PC-3 (cell line): ENCODE results near the gene THEM4.

Source experiments
- EZH2 ChIP-seq: fragments of 300-600 bp; sonication (generic); IDR thresholded peaks from one replicate; pipeline ENCODE4 v1.6.1; 2017; ENCODE audit warnings: antibody characterized with exemption, mild to moderate bottlenecking, low read length; ENCODE audit not compliant: unreplicated experiment
- EZH2phosphoT487 ChIP-seq: fragments of 300-600 bp; sonication (generic); IDR thresholded peaks from 2 replicates; pipeline ENCODE4 v1.6.1; 2018; ENCODE audit warnings: mild to moderate bottlenecking, antibody characterized with exemption, low read length, borderline replicate concordance
- TF ChIP-seq, protein P1 (sequence below): fragments of 300-600 bp; sonication (generic); conservative IDR thresholded peaks from 2 replicates; pipeline ENCODE4 v1.5.1; 2017; ENCODE audit warnings: antibody characterized with exemption, low read depth, mild to moderate bottlenecking, low read length

DNA sequence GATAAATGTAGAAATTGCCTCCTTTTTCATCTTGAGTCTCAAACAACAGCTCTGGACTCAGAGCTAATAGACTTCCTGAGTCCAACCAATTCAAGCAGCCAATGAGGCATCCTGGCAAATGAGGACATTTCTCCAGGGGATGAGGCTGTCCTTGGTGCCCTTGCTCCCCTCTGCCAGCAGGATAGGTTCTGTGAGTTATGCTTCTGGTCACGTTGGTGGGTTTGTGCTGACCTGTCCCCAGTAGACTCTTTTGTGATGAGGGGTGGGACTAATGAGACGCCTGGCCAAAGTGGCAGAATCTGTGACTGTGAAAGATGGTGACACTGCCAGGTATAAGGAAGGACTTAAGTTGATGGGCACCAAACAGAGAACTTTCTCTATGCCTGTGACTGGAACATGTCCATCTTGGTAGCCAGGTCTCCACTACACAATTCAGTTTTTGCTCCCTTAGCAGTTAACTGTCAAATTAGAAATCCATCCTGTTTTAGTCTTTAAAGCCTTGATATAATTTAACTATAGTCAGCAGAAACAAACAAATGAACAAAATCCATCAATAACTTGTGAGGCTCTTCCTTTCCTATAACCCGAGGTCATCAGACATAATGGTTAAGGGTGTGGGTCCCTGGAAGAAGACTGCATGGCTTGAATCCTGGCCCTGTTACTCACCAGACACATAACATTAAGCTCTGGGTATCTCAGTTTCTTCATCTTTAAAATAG, 35.7 kb upstream of the THEM4 start:
- TF ChIP-seq, protein P1, sequence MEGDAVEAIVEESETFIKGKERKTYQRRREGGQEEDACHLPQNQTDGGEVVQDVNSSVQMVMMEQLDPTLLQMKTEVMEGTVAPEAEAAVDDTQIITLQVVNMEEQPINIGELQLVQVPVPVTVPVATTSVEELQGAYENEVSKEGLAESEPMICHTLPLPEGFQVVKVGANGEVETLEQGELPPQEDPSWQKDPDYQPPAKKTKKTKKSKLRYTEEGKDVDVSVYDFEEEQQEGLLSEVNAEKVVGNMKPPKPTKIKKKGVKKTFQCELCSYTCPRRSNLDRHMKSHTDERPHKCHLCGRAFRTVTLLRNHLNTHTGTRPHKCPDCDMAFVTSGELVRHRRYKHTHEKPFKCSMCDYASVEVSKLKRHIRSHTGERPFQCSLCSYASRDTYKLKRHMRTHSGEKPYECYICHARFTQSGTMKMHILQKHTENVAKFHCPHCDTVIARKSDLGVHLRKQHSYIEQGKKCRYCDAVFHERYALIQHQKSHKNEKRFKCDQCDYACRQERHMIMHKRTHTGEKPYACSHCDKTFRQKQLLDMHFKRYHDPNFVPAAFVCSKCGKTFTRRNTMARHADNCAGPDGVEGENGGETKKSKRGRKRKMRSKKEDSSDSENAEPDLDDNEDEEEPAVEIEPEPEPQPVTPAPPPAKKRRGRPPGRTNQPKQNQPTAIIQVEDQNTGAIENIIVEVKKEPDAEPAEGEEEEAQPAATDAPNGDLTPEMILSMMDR: no peak
- TF ChIP-seq EZH2: no peak
- no peak for TF ChIP-seq EZH2phosphoT487
